Panc1 (cell line): Measurements from ENCODE around the gene FIP1L1. TPM values are rescaled to one million over a fixed set of nuclear protein-coding genes. Genes with fewer than 3 reads are reported as not detected.

Source experiments
- ATAC-seq: fragments of 200-7000 bp; cut with Tn5 transposase; 2 replicates; pipeline ENCODE4 v1.9.1; 2020; ENCODE audit warnings: mild to moderate bottlenecking, moderate library complexity
- BruUV-seq: library from RNA; stranded (reverse); fragments of 400-500 nt; replicated peaks from 2 replicates; lab custom pipeline; 2021; lab: Mats Ljungman, UMichigan
- CTCF ChIA-PET: fragments of 300-600 bp; sonication (Branson Sonifier 250); formaldehyde crosslinking; loops from one replicate; lab custom pipeline; 2022; ENCODE audit warnings: antibody characterized with exemption; lab: Charles Lee
- POLR2A ChIA-PET: fragments of 300-600 bp; sonication (Branson Sonifier 250); formaldehyde crosslinking; loops from one replicate; lab custom pipeline; 2022; ENCODE audit warnings: antibody characterized with exemption; lab: Charles Lee
- DNase-seq: peaks from one replicate; pipeline ENCODE4 v3.0.0-alpha.2; 2010; ENCODE audit warnings: low read depth, low spot score
- H3K27ac ChIP-seq: 2 replicates; pipeline ENCODE4 v1.5.1; 2011; ENCODE audit warnings: mild to moderate bottlenecking, low read length, inconsistent platforms
- H3K27me3 ChIP-seq: fragments of 200-500 bp; sonication (Bioruptor generic); 2 replicates; pipeline ENCODE4 v1.6.0; 2014; ENCODE audit warnings: low read length, inconsistent platforms; ENCODE audit not compliant: control insufficient read depth, insufficient read depth
- H3K36me3 ChIP-seq: fragments of 200-500 bp; sonication (Bioruptor generic); 2 replicates; pipeline ENCODE4 v1.5.1; 2014; ENCODE audit warnings: inconsistent platforms, mild to moderate bottlenecking, low read length, moderate library complexity; ENCODE audit not compliant: control insufficient read depth, insufficient read depth
- H3K4me1 ChIP-seq: 2 replicates; pipeline ENCODE4 v1.5.1; 2011; ENCODE audit warnings: inconsistent platforms, mild to moderate bottlenecking, low read length, moderate library complexity; ENCODE audit not compliant: control insufficient read depth, insufficient read depth
- H3K4me3 ChIP-seq, 2 experiments: 2 replicates each; pipeline ENCODE4 v1.5.1; 2011 to 2012; ENCODE audit warnings: low read depth in 2 of 2, low read length in 2 of 2, mild to moderate bottlenecking in 2 of 2, inconsistent platforms in 1 of 2, moderate library complexity in 1 of 2
- H3K9me3 ChIP-seq: fragments of 200-500 bp; sonication (Bioruptor generic); 2 replicates; pipeline ENCODE4 v1.5.1; 2014; ENCODE audit warnings: low read depth, mild to moderate bottlenecking, inconsistent platforms, low read length, moderate library complexity; ENCODE audit not compliant: control insufficient read depth, insufficient read depth
- CTCF ChIP-seq: fragments of 450-650 bp; IDR thresholded peaks from 2 replicates; pipeline ENCODE4 v1.5.1; 2017; ENCODE audit warnings: mild to moderate bottlenecking
- POLR2AphosphoS5 ChIP-seq: IDR thresholded peaks from 2 replicates; pipeline ENCODE4 v1.6.1; 2012; ENCODE audit warnings: mild to moderate bottlenecking, low read depth, low read length, moderate library complexity
- REST ChIP-seq, 2 experiments: IDR thresholded peaks; 2 replicates each; pipeline ENCODE4 v1.6.1; 2011 to 2012; ENCODE audit warnings: low read depth in 2 of 2, control low read depth in 1 of 2, low read length in 1 of 2, mild to moderate bottlenecking in 1 of 2, moderate library complexity in 1 of 2; ENCODE audit not compliant: insufficient read depth in 1 of 2
- SIN3A ChIP-seq: IDR thresholded peaks from 2 replicates; pipeline ENCODE4 v1.6.1; 2012; ENCODE audit warnings: low read depth, mild to moderate bottlenecking, low read length, moderate library complexity, borderline replicate concordance; ENCODE audit not compliant: insufficient read depth
- TCF7L2 ChIP-seq: IDR thresholded peaks from 2 replicates; pipeline ENCODE4 v1.6.1; 2011; ENCODE audit warnings: mild to moderate bottlenecking, low read depth, low read length, inconsistent platforms
- in situ Hi-C: cut with HindIII; loops from 2 replicates; pipeline ENCODE4 v1.10.0; 2016; ENCODE audit warnings: low sequenced_read_pairs, low pct_unique_long_range_greater_than_20kb
- intact Hi-C: fragments of 100-400 bp; cut with micrococcal nuclease; formaldehyde crosslinking; loops from one replicate; pipeline ENCODE4 v1.10.0; 2022; ENCODE audit not compliant: unreplicated experiment
- total RNA-seq: library from RNA; stranded (reverse); gene quantifications from one replicate; pipeline ENCODE4 v1.2.1, GENCODE V29; 2021; ENCODE audit not compliant: unreplicated experiment

The FIP1L1 gene
- total RNA-seq, 1 experiment from 2014 or later = 35.5 TPM

- no peaks in the 10 kb centered on the region for H3K27me3 ChIP-seq
- no peak for ATAC-seq
- H3K36me3 ChIP-seq = no peaks in the 10 kb centered on the region
- no peak overlapping the region for H3K4me3 ChIP-seq
- POLR2A ChIA-PET = no interaction called here
- TF ChIP-seq CTCF (no peak), TCF7L2 (no peak), SIN3A (no peak), POLR2AphosphoS5 (no peak), REST (IDR thresholded peaks at IDR 0.05; ENCODE audit: insufficient read depth in 1 of 2, low read depth in 2 of 2, low read length in 1 of 2) (no peak)
- no peak overlapping the region for H3K27ac ChIP-seq
- BruUV-seq = no TSS peak
- no peaks in the 10 kb centered on the region for H3K4me1 ChIP-seq
- in situ Hi-C loops (no loop called here), intact Hi-C loops (no loop called here)
- no peak for DNase-seq
- CTCF ChIA-PET = interaction anchor here (0.6 kb wide), 1 partner anchor 710 kb away, joined by 4 read pairs; no protein-coding TSS in a partner anchor
- no peaks in the 10 kb centered on the region for H3K9me3 ChIP-seq
These were observed 112.9 kb downstream of the FIP1L1 start for GRCh38 chr4:53490161-53490956.

GRCh38 chr4:53490965-53491622 is 113.7 kb downstream of the FIP1L1 start:
- intact Hi-C loops = no loop called here
- H3K27me3 ChIP-seq = no peaks in the 10 kb centered on the region
- H3K36me3 ChIP-seq = no peaks in the 10 kb centered on the region
- no peak for DNase-seq
- no peaks in the 10 kb centered on the region for H3K9me3 ChIP-seq
- ATAC-seq = no peak
- ChIA-PET POLR2A (interaction anchor here (0.7 kb wide), 1 partner anchor 358 kb away, joined by 5 read pairs; no protein-coding TSS in a partner anchor), CTCF (no interaction called here)
- H3K4me1 ChIP-seq = no peaks in the 10 kb centered on the region
- H3K27ac ChIP-seq = no peak overlapping the region
- TF ChIP-seq REST (IDR thresholded peaks at IDR 0.05; ENCODE audit: insufficient read depth in 1 of 2, low read depth in 2 of 2, low read length in 1 of 2) (no peak), CTCF (peak; percentile 63)
- H3K4me3 ChIP-seq = no peak overlapping the region
- in situ Hi-C loops = no loop called here
- BruUV-seq = no TSS peak
